Epidermal melanocyte (primary cell): ENCODE data around the gene BSCL2.
"Not testable (repeated sequence)": the region's sequence is repeated elsewhere in the genome, so short reads cannot be mapped to it uniquely, and the experiment has no call there.

Experiments
- DNase-seq: peaks from one replicate; pipeline ENCODE4 v3.0.0; 2011; ENCODE audit warnings: low spot score; ENCODE audit not compliant: insufficient read length

BSCL2 gene

GRCh38 chr11:62688491-62688890 is 18.7 kb downstream of the BSCL2 start:
- no peak for DNase-seq

- no peak for DNase-seq
Measured at GRCh38 chr11:62687508-62688396, 19.5 kb downstream of the BSCL2 start.

- DNase-seq: no peak
Measured at GRCh38 chr11:62682518-62682917, 24.7 kb downstream of the BSCL2 start.

GRCh38 chr11:62680825-62681240 is 26.4 kb downstream of the BSCL2 start:
- peak; percentile 82 for DNase-seq

GRCh38 chr11:62678770-62679696 is 28.2 kb downstream of the BSCL2 start, which contains the start of gene UBXN1:
Gene UBXN1 (minus strand): TSS chr11:62679073. CDS start chr11:62678923, 150 bp downstream.
- peak; percentile 94 for DNase-seq

- DNase-seq: no peak
Measured at GRCh38 chr11:62678433-62678769, 28.8 kb downstream of the BSCL2 start.

GRCh38 chr11:62677714-62678113 is 29.5 kb downstream of the BSCL2 start:
- DNase-seq: no peak

- no peak for DNase-seq
Measured at GRCh38 chr11:62677156-62677555, 30.1 kb downstream of the BSCL2 start.

GRCh38 chr11:62676698-62677097 is 30.5 kb downstream of the BSCL2 start:
- no peak for DNase-seq

- not testable (repeated sequence) for DNase-seq
Measured at GRCh38 chr11:62675415-62675814, 31.8 kb downstream of the BSCL2 start.

GRCh38 chr11:62673196-62673525 is 34.1 kb downstream of the BSCL2 start:
- no peak for DNase-seq

- DNase-seq: peak; percentile 77
Measured at GRCh38 chr11:62671608-62672389, 35.4 kb downstream of the BSCL2 start, which contains the start of the genes LBHD1 and UQCC3. Gene LBHD1 (minus strand): TSS chr11:62672267. CDS start chr11:62670031, 2,236 bp downstream. Gene UQCC3 (plus strand): TSS chr11:62671673. CDS start chr11:62671746, 73 bp downstream.

GRCh38 chr11:62671236-62671607 is 36.0 kb downstream of the BSCL2 start:
- no peak for DNase-seq

- DNase-seq: no peak
Measured at GRCh38 chr11:62669420-62670161, 37.6 kb downstream of the BSCL2 start.

GRCh38 chr11:62667460-62667859 is 39.8 kb downstream of the BSCL2 start:
- DNase-seq: no peak

- no peak for DNase-seq
Measured at GRCh38 chr11:62666259-62666926, 40.8 kb downstream of the BSCL2 start.

- no peak for DNase-seq
Measured at GRCh38 chr11:62665599-62666258, 41.5 kb downstream of the BSCL2 start.

GRCh38 chr11:62665075-62665598 is 42.1 kb downstream of the BSCL2 start, which contains the start of the genes C11orf98 and CSKMT:
Gene C11orf98 (minus strand): TSS chr11:62665210. CDS start chr11:62665169, 41 bp downstream.
Gene CSKMT (plus strand): TSS chr11:62665312. CDS start chr11:62665880, 568 bp downstream.
- peak; percentile 96 for DNase-seq
